Measurements from ENCODE around the gene AKT3. TPM values are rescaled to one million over a fixed set of nuclear protein-coding genes. Genes with fewer than 3 reads are reported as not detected.

The AKT3 gene
- total and polyA plus RNA-seq, 2 of the 8 experiments (the other 6 are each of a cell fraction or from before 2014, with no cell fraction given) = 6.0 to 36.4 TPM

GRCh38 chr1:243554686-243555085, 295.4 kb downstream of the AKT3 start (continued):
- TF ChIP-seq KDM5A (IDR thresholded peaks at IDR 0.05; ENCODE audit: low read length) (no peak), ZNF274 (IDR thresholded peaks at IDR 0.05; ENCODE audit: borderline replicate concordance, extremely low read depth, low read length) (no peak), SP4 (IDR thresholded peaks at IDR 0.05; ENCODE audit: low read length) (no peak)

Data from H1 (cell line).